GM23248 (cell line): ENCODE results near the gene RAB13.

ENCODE experiments used
- EZH2 ChIP-seq: fragments of 200-600 bp; sonication (generic); IDR thresholded peaks from 2 replicates; pipeline ENCODE4 v1.6.1; 2018; ENCODE audit warnings: antibody characterized with exemption, mild to moderate bottlenecking; ENCODE audit not compliant: insufficient read depth, poor library complexity, severe bottlenecking
- EZH2phosphoT487 ChIP-seq: fragments of 200-600 bp; sonication (generic); IDR thresholded peaks from 2 replicates; pipeline ENCODE4 v1.6.1; 2018; ENCODE audit warnings: antibody characterized with exemption, moderate library complexity, mild to moderate bottlenecking, low read depth; ENCODE audit not compliant: insufficient read depth

DNA sequence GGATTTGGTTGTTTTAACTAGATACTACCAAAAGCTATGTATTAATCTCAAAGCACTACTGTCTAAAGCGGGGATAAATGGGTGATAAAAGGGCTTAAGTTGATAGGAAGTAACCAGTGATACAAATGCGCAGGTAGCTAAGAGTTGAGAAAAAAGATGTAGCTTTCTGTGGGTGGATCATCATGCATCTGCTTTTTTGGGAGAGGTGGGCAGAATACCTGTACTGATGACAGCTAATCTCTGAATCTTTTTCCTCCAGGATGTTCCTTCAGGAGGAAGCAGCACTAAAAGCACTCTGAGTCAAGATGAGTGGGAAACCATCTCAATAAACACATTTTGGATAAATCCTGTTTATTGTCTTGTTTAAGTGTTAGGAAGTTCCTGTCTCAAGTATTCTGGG lies 5.7 kb upstream of the RAB13 start:
- TF ChIP-seq EZH2: no peak
- TF ChIP-seq EZH2phosphoT487: no peak
